IPS-NIHi7 (cell line): ENCODE data around the gene ASIC1.
"Not testable (repeated sequence)": the region's sequence is repeated elsewhere in the genome, so short reads cannot be mapped to it uniquely, and the experiment has no call there.

ENCODE experiments used
- DNase-seq: peaks from one replicate; pipeline ENCODE4 v3.0.0; 2012; ENCODE audit warnings: mixed read lengths; ENCODE audit errors: extremely low spot score

ASIC1 gene

GRCh38 chr12:50061171-50061570, 3.8 kb downstream of the ASIC1 start:
- no peak for DNase-seq

- DNase-seq = no peak
These were observed 4.7 kb downstream of the ASIC1 start for GRCh38 chr12:50061946-50062686.

- no peak for DNase-seq
These were observed 5.5 kb downstream of the ASIC1 start for GRCh38 chr12:50062728-50063460.

GRCh38 chr12:50065726-50066310, 8.4 kb downstream of the ASIC1 start:
- DNase-seq = no peak

GRCh38 chr12:50066402-50066801, 9.0 kb downstream of the ASIC1 start:
- peak; percentile 53 for DNase-seq

GRCh38 chr12:50069069-50069468, 11.7 kb downstream of the ASIC1 start:
- DNase-seq = no peak

- no peak for DNase-seq
These were observed 12.1 kb downstream of the ASIC1 start for GRCh38 chr12:50069539-50069938.

- DNase-seq = peak; percentile 80
These were observed 13.1 kb downstream of the ASIC1 start for GRCh38 chr12:50070314-50071060.

- DNase-seq = no peak
These were observed 15.0 kb downstream of the ASIC1 start for GRCh38 chr12:50072198-50072907.

- no peak for DNase-seq
These were observed 15.8 kb downstream of the ASIC1 start for GRCh38 chr12:50073206-50073605.

GRCh38 chr12:50073712-50074111, 16.3 kb downstream of the ASIC1 start:
- DNase-seq = no peak

GRCh38 chr12:50074936-50075807, 17.8 kb downstream of the ASIC1 start:
- DNase-seq = peak; percentile 87

- DNase-seq = no peak
These were observed 18.4 kb downstream of the ASIC1 start for GRCh38 chr12:50075808-50076170.

- DNase-seq = no peak
These were observed 19.7 kb downstream of the ASIC1 start for GRCh38 chr12:50077099-50077498.

- DNase-seq = no peak
These were observed 20.9 kb downstream of the ASIC1 start for GRCh38 chr12:50078281-50078680.

GRCh38 chr12:50079771-50080170, 22.4 kb downstream of the ASIC1 start:
- DNase-seq = no peak

GRCh38 chr12:50081096-50081808, 23.9 kb downstream of the ASIC1 start:
- peak; percentile 44 for DNase-seq

GRCh38 chr12:50082644-50083043, 25.2 kb downstream of the ASIC1 start:
- DNase-seq = no peak

- DNase-seq = no peak
These were observed 25.9 kb downstream of the ASIC1 start for GRCh38 chr12:50083301-50083700.

- not testable (repeated sequence) for DNase-seq
These were observed 27.0 kb downstream of the ASIC1 start for GRCh38 chr12:50084409-50084774.
